ENCODE measurements around the gene TOM1L2.
A peak's percentile ranks its signal among the peaks of the same experiment; 100 is the strongest.

The TOM1L2 gene

GRCh38 chr17:17994271-17995069, 22.3 kb upstream of the TOM1L2 start:
- DNase-seq, result peak in 1 of 6 experiments; percentile 10

GRCh38 chr17:17993852-17994251, 21.7 kb upstream of the TOM1L2 start:
- DNase-seq, result no peak

- DNase-seq, result no peak
Observed at GRCh38 chr17:17993366-17993765, 21.2 kb upstream of the TOM1L2 start.

DNA sequence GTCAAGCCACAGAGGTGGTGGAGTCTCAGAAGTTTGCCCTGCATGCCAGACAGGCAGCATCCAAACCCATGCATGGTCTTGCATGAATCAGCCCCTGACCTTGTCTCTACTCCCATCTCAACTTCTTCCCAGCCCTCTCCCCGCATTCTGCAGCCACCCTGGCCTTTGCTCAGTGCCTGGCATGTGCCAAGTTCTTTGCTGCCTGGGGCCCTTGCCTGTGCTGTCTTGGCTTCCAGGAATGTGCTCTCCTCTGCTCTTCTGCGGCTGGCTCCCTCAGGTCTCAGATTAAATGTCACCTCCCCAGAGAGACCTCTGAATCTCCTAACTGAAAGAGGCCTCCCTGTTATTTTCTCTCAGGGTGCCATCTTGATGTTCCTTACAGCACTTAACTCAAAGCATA, 18.1 kb upstream of the TOM1L2 start:
- DNase-seq, result no peak

- no peak for DNase-seq
Observed at GRCh38 chr17:17989618-17990017, 17.4 kb upstream of the TOM1L2 start.

DNA sequence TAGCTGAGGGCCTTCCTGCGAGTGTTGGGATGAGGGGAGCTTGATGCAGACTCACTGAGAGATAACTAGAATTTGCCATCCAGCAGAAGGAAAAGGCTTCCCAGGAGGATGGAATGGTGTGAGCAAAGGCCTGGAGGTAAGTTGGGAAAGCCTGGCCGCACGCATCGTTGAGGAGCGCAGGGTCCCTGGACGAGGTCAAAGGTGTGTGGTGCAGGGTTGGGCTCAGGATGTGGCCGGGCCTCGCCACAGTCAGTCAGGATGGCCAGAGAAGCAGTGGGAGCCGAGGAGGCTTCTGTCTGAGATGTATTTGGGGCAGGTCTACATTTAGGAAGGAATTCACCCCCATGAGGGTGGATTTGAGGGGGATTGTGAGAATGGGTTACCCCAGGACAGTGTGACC, 16.9 kb upstream of the TOM1L2 start:
- DNase-seq, result no peak

- no peak for DNase-seq
Observed at GRCh38 chr17:17988427-17988945, 16.3 kb upstream of the TOM1L2 start.

GRCh38 chr17:17987901-17988300, 15.7 kb upstream of the TOM1L2 start:
- DNase-seq, result no peak

GRCh38 chr17:17987187-17987896, 15.1 kb upstream of the TOM1L2 start:
- no peak for DNase-seq

GRCh38 chr17:17985555-17985954, 13.4 kb upstream of the TOM1L2 start:
- no peak for DNase-seq

DNA sequence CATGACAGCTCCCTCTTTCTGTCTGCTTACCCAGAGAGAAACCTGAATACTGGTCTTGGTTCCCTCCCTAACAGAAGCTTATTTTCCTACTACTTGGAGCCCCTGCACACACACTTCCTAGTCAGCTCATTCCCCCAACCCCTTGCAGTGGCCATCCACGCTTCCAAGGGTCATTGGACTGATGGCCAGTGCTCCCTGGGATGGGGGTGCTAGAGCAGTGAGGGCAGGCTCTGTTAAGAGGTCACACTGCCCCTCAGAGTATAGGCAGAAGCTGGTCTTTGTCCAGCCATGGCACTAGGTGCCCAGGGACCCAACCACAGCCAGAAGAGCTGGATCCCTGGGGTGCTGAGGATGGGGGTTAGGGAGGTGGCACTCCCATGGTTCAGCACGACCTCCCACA, 13.0 kb upstream of the TOM1L2 start:
- DNase-seq, result no peak

- DNase-seq, result no peak
Observed at GRCh38 chr17:17983776-17984175, 11.6 kb upstream of the TOM1L2 start.

DNA sequence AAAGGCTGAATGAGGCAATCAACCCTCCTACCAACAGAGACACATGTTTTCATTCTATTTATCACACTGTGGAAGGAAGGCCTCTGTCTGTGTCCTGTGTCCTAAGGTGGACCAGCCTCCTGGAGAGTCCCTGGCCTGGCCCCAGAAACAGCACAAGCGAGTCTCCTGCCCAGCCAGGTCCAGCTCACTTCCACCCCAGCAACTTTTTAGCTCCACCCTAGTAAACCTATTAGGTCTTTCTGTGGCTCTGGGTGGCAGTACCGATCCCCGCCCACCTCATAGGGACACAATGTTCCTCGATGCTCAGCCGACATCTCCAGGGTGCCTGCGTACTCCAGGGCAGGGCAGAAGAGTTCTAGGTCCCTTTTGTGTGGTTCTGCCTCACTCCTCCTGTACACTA, 11.2 kb upstream of the TOM1L2 start:
- DNase-seq, result no peak

DNA sequence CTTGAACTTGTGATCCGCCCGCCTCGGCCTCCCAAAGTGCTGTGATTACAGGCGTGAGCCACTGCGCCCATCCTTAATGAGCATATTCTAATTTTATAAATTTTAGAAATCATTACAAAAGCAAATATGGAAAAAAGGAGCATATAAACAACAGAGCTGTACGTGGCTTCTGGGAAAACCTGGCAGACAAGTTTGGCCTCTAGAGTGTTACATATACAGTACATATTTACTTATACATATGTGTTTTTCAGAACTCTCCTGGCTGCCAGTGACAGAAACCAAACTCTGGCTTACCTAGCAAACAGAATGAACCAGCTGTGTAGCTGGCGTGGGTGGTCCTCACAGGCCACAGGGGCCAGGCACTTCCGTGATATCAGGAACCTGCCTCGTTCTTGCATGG, 10.6 kb upstream of the TOM1L2 start:
- DNase-seq, result no peak

- DNase-seq, result no peak
Observed at GRCh38 chr17:17981330-17981729, 9.1 kb upstream of the TOM1L2 start.

GRCh38 chr17:17979778-17980177, 7.6 kb upstream of the TOM1L2 start:
- DNase-seq, result no peak

- DNase-seq, result no peak
Observed at GRCh38 chr17:17978481-17979424, 6.6 kb upstream of the TOM1L2 start.

DNA sequence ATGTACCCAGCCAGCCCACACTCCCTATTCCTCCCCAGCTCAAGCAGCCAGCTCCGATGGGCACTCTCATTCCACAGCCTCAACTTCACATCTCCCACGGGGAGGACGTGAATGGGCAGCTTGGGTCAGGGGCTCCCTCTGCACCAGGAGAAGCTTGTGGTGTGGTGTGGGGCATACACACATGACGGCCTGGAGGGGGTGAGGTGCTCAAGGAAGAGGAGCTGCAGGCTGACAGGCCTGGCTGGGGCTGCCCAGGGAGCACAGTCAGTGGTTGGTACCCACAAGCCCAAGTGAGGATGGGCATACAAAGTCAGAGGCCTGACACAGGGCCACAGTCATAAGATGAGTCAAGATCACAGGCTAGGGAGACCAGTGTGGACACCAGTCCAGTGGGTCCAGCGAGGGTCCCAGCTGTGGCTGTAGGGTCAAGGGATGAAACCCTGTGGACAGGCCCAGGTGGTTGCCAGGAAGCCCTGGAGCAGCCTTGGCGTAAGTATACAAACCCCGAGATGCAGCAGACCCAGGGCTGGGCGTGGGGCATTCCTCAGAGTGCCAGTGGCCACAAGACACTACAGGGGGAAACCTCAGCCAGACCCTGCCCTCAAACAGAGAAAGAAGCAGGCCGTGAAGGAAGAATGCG, 4.9 kb upstream of the TOM1L2 start:
- no peak for DNase-seq

DNA sequence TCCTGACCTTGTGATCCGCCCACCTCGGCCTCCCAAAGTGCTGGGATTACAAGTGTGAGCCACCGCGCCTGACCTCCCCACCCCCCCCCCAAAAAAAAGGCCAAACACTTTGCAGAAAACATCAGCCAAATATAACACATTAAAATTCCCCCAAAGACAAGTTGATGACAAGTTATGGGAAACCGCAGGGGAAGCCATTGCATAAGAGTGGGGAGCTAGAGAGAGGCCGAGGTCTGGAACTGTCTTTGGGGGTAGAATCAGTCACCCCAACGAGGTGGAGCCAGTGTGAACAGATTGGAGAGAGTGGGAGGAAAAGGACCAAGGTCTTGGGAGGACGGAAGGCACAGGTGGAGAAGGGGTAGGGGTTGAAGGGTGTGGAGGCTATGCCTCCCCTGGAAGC, 3.2 kb upstream of the TOM1L2 start:
- no peak for DNase-seq

DNA sequence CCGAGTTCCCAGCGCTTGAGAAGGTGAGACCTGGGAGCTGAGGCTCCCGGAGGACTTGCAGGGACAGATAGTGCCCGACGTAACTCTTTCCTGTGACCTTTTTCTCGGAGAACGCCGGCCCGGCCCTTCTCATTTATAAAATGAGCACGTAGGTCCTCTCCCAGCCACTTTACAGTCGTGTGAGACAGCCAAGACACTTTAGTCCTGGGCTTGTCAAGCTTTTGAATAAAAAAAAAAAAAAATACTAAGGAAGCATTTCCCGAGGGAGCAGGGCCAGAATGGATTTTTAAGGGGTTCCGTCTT, 703 bp upstream of the TOM1L2 start:
- DNase-seq, result no peak

DNA sequence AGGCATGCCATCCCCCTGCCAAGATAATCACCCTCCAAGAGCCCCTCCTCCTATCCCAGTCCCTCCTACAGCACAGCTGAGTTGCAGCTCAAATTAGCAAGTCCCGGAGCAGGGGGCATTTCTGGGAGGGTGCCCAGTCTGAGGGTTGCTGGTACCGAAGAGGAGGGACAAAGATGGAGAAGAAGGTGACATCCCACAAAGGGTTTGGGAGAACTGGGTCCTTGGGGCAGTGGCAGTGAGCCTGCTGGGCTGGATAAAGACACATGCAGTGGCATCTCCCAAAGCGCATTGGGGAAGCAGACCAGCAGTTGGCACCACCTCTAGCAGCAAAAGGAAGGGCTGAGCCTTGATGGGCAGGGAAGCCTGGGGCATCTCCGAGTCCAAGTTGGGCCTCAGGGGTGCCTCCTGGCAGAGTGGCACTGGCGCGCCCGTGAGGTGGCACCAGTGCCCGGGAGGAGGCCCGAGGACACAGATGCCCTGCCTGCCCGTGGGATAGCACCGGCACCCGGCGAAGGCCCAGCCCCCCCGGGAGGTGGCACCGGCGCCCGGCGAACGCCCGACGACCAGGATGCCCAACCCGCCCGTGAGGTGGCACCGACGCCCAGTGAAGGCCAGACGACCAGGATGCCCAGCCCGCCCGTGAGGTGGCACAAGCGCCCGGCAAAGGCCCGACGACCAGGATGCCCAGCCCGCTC, 622 bp downstream of the TOM1L2 start:
- DNase-seq, result peak in 3 of 6 experiments; percentile 27 to 55 (median 45)
